Caki2 (cell line): Measurements from ENCODE around the gene EGLN1. TPM values are rescaled to one million over a fixed set of nuclear protein-coding genes. Genes with fewer than 3 reads are reported as not detected.

Experiments used
- DNase-seq: peaks from one replicate; pipeline ENCODE4 v3.0.0-alpha.2; 2015; ENCODE audit warnings: low read depth
- in situ Hi-C: cut with HindIII; loops from 2 replicates; pipeline ENCODE4 v1.10.0; 2016; ENCODE audit warnings: low sequenced_read_pairs, low pct_unique_long_range_greater_than_20kb, mixed read lengths
- total RNA-seq: library from RNA; depleted of rRNA; stranded (reverse); fragments of >200 nt; shearing (Covaris generic); gene quantifications from 2 replicates; pipeline ENCODE4 v1.2.3, GENCODE V29; 2014; ENCODE audit warnings: low replicate concordance

EGLN1 gene
- total RNA-seq, 1 experiment from 2014 or later: 54.6 TPM

DNA sequence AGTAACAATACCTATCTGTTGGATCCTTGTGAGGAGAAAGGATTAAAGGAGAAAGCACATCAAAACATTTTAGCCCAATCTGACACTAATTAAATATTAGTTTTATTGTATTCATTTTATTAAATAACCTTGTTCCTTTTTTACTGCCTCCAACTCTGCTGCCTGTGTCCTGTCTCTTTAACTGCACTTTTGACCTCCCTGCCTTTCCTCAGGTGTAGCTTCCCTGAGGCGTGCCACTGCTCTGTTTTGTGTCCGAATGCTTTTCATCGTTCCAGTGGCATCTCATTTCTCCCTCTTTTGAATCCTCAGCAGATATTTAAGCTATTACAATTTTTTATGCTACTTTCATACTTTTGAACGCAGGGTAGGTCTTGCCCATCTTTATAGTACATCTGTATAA lies 73.6 kb downstream of the EGLN1 start:
- in situ Hi-C loops: no loop called here
- no peak for DNase-seq

DNA sequence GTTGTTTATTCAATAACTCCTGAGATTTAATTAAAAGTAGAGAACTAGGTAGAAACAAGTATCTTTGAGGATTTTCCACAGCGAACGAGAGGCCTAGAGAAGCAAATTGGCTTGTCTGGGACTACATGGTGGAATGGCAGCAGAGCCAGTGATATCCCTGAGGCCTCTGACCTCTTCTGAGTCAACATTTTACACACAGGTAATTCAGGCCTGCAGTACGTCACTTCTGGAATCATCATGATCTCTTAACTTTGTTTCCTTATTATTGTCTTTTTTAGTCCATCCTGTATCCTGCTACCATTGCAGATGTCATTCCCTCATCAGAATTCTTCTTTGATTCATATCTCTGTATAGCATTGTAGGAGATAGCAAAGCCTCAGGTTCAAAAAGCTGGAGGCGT lies 74.1 kb downstream of the EGLN1 start:
- no peak for DNase-seq
- in situ Hi-C loops: no loop called here

DNA sequence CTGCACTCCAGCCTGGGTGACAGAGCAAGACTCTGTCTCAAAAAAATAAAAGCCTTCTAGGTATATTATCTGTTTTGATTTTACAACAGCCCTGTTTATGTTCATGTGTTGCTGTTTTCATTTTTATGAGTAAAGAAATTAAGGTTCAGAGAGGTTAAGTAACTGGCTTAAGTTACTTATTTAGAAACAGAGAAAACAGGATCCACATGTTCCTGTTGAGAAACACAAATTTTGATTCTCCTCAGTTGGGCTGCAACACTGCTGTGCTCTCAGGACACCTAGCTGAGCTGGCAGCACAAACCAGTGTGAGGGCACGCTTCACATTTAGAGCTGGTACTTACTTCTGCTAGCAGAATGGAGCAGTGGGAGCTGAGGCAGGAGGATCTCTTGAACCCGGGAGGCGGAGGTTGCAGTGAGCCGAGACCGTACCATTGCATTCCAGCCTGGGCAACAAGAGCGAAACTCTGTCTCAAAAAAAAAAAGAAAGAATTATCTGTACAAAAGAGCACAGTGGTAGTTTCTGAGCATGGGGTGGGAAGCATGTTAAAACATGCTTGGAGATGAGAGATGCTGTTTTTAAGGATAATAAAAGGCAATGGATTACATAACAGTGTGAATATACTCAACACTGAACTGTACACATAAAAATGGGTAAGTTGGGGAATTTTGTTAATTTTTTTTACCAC lies 81.6 kb downstream of the EGLN1 start:
- in situ Hi-C loops: no loop called here
- DNase-seq: no peak

- no peak for DNase-seq
- in situ Hi-C loops: no loop called here
Measured at GRCh38 chr1:231338270-231339128, 83.6 kb downstream of the EGLN1 start, which contains the start of gene SPRTN. Gene SPRTN (plus strand): TSS chr1:231338293. CDS start chr1:231338384, 91 bp downstream.

GRCh38 chr1:231337472-231338269 lies 84.4 kb downstream of the EGLN1 start, which contains the start of gene EXOC8:
Gene EXOC8 (minus strand): TSS chr1:231337852. CDS start chr1:231337745, 107 bp downstream.
- DNase-seq: peak; percentile 98
- in situ Hi-C loops: no loop called here

DNA sequence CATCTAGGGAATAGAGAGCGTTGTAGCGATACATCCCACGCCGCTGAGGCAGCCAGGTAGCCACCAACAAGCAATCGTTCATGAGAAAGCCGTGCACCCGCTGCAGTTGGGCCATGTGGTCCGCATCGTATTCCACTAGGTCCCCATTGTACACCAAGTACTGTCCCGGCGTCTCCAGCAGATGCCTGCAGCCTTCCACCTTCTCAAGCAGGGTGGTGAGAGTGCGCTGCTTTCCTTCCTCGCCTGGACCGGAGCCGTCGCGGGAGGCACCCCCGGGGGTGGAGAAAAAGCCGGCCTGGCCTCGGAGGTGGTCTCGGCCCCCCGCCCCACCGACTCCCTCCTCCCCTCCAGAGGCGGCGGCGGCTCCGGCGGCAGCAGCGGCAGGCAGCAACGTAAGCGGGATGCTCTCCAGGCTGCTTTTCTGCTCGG lies 85.0 kb downstream of the EGLN1 start:
- no peak for DNase-seq
- in situ Hi-C loops: no loop called here

GRCh38 chr1:231335663-231336602 lies 86.2 kb downstream of the EGLN1 start:
- in situ Hi-C loops: no loop called here
- no peak for DNase-seq

- in situ Hi-C loops: no loop called here
- no peak for DNase-seq
Measured at GRCh38 chr1:231334952-231335351, 87.1 kb downstream of the EGLN1 start.

GRCh38 chr1:231334079-231334666 lies 87.9 kb downstream of the EGLN1 start:
- DNase-seq: no peak
- in situ Hi-C loops: no loop called here

- DNase-seq: no peak
- in situ Hi-C loops: no loop called here
Measured at GRCh38 chr1:231332761-231333160, 89.3 kb downstream of the EGLN1 start.

GRCh38 chr1:231329483-231329882 lies 92.6 kb downstream of the EGLN1 start:
- no peak for DNase-seq
- in situ Hi-C loops: no loop called here

GRCh38 chr1:231327617-231328016 lies 94.5 kb downstream of the EGLN1 start:
- in situ Hi-C loops: no loop called here
- no peak for DNase-seq

GRCh38 chr1:231326248-231326647 lies 95.8 kb downstream of the EGLN1 start:
- in situ Hi-C loops: no loop called here
- DNase-seq: no peak

GRCh38 chr1:231324660-231325059 lies 97.4 kb downstream of the EGLN1 start:
- DNase-seq: no peak
- in situ Hi-C loops: no loop called here

DNA sequence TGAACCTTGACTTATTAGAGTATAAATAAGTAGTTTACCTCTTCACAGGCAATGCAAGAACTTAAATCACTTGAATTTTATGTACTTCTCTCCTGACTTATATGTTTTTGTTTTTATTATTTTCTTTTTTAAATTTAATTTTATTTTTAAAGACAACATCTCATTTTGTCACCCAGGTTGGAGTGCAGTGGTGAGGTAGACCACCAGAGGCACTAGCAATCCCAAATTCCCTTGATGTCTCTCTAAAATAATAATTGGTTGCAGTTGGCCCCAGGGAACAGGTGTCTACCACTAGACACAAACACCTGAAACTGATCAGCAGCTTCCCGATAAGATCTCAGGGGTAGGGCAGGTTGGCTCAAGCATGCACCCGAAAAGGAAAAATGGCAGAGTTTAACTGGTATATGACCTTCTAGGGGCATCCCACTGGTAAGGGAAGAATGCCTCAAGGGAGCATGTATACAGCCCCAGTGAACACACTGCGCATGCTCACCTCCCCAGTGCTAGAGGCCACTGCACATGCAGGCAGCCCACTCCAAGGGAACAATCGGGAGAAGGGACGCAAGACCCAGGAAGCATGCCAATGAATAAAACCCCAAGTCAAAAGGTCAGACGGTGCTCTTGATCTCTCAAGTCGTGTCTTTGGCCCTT lies 99.1 kb downstream of the EGLN1 start:
- in situ Hi-C loops: no loop called here
- no peak for DNase-seq

- in situ Hi-C loops: no loop called here
- DNase-seq: no peak
Measured at GRCh38 chr1:231319080-231319479, 103.0 kb downstream of the EGLN1 start.

- DNase-seq: no peak
- in situ Hi-C loops: no loop called here
Measured at GRCh38 chr1:231318568-231318967, 103.5 kb downstream of the EGLN1 start.
